Stimulated activated CD4-positive, alpha-beta T cell treated with anti-CD3 and anti-CD28 coated beads, Interleukin-1b, Interleukin-23, amount 100 ng/mL, for 48 hours (primary cell): Measurements from ENCODE around the gene SLC18A3.
A peak's percentile ranks its signal among the peaks of the same experiment; 100 is the strongest.

Source experiments
- DNase-seq: peaks from one replicate; pipeline ENCODE4 v3.0.0-alpha.2; 2020

SLC18A3 gene

DNA sequence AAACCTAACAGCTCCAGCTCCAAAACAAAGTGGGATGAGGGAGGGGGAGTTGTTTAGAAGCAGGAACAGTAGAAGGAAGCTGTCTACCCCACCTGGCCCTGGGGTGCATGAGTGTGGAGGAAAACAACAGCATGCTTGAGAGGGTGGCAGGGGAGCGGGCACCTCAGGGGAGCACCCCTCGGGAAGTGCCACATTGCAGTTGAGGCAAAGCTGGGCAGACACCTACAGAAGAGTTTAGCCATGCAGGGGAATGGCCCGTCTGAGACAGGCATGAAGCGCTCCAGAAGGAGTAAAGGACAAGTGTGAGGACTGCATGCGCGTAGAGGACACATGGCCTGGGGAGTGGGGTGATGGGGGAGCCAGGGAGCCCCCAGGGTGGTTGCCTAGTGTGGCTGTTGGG lies 21.9 kb downstream of the SLC18A3 start:
- DNase-seq: no peak

DNA sequence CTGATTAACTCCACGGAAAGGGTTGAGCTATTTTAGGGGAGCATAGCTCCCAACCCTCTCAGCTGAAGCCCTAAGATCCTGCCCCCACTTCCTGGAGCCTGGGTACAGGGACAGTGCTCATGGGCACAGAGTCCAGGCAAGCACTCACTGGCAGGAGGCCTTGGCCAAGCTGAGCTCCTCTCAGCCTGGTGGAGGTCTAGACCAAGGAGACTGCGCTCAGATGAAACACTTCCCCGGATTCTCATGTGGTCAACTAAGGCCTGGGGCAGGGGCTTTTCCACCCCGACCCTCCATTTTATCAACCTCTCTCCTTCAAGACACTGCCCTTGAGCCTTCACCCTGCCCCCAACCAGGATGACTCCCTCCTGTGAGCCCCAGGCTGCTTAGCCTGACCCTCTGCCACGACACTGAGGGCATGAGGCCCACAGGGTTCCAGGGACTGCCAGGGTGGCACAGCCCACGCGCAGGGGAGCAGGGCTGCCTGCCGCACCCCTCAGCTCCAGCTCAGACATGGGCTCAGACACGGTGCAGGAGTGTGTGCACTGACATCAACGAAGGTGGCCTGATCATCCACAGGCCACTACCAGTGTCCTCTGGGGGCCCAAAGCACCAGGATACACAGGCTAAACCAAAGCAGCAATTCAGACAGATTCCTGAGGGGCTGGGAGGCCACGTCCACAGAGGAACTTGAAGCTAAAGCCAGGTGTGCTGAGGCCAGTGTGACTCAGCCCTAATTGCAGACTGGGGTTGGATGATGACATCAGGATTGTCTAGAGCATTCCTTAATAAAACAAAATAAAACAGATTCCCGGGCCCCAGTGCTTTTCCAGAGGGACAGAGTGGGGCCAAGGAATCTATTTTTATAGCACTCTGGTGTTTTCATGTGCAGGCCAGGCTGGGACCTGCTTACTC lies 22.6 kb downstream of the SLC18A3 start:
- DNase-seq: no peak

- no peak for DNase-seq
Measured at GRCh38 chr10:49633327-49634068, 23.4 kb downstream of the SLC18A3 start.

GRCh38 chr10:49634069-49634660 lies 24.1 kb downstream of the SLC18A3 start:
- no peak for DNase-seq

DNA sequence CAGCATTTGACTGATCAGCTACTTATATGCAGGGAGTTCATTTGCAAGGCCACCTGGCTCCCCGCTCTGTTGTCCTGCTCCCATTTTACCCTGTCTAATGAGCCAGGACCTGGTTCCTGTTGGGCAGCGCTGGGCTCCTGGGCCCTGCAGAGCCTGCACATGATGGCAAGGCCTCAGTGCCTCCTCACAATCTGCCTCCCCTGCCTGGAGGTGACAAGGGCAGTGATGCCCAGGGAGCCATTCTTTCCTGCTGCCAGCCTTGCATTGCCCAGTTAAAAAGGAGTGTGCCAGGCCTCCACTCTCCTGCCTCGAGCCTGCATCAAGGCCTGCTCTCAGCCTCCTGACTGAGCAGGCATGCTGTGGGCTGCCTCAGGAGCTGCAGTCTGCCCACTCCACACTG lies 32.2 kb downstream of the SLC18A3 start:
- no peak for DNase-seq

DNA sequence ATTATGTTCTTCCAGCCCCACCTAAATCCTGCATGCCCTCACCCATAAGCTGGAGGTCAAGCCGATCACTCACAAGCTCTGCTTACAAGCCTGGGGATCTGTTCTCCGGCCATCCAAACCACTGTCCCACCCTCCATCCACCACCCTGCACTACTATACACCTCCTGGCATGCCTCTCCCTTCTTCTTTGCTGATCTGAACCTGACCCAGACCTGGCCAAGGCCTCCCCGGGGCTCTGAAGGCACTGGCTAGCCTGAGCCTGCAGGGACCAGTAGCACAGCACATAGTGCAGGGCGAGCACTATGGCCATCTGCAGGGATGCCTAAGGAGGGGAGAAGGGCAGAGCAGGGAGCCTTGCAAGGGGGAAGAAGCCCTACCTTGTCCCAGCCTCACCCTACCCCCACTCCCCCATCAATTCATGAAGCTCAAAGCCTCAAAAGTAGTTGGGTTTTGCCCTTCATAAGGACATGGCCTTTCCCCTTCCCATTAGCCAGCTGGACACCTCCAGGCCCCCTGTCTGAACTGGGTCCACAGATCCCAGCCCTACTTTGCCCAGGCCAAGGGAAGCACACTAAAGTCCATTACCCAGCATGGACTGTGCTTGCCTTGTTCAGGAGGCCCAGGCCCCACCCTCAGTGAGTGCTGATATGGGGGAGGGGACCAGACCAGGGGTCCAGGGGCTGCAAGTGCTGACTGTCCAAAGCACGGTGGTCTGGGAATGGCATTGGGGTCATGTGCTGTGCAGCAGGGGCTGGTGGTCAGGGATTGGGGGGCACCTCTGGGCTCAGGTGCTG lies 33.3 kb downstream of the SLC18A3 start:
- no peak for DNase-seq

- no peak for DNase-seq
Measured at GRCh38 chr10:49644035-49644646, 34.0 kb downstream of the SLC18A3 start.

DNA sequence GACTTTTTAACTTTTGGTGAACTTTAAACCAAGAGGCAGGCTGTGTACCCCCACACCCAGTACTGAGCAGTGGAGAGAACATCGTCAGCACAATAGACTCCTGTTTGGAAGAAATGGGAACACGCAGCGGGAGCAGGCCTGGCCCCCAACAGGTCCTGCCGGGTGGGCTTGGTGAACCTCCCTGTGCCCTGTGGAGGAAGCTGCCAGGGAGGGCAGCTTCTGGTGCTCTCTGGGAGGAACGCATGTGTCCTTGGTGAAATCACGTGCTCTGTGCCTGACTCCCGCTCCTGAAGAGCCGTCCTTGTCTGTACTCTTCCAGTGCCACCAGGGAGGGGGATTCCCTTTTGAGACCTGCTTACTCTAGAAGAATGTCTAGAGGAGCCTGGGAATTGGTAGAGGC lies 35.3 kb downstream of the SLC18A3 start:
- no peak for DNase-seq

DNA sequence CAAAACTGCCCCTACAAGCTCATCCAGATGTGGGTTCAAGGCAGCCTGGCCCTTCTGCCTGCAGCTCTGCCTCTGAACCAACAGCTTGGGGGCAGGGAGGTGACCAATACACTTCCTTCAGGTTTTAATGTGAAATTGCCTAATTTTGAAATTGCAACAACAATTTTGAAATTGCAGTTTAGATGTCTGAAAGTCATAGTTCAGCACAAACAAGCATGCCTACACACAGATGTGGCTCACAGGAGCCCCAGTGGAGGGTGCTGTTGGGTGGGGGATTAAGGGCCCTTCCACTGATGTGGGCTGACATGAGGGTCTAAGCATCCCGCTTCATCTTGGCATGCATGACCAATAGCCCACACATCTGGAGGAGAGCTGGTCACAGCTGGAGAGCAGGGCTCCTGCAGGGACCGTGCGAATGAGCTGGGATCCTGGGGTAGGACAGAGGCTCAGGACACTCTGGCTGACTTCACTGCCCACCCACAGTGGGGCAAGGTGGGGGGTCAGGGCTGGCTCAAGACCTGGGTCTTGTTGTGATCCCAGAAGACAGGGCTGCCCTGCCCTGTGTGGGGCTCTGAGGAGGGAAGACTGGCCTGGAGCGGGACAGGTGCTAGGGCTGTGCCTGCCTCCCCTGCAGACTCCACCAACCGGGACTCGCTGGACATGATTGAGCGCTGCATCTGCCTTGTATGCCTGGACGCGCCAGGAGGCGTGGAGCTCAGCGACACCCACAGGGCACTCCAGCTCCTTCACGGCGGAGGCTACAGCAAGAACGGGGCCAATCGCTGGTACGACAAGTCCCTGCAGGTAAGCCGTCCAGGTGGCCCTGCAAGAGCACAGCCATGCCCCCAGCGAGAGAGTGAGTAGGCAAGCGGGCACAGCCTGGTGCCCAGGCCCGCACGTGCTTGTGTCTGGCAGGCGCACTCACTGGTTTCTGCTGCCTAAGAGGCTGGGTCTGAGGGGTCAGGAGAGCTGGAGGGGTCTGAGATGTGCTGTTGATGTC lies 36.1 kb downstream of the SLC18A3 start:
- DNase-seq: no peak

GRCh38 chr10:49647554-49647953 lies 37.4 kb downstream of the SLC18A3 start:
- DNase-seq: no peak

GRCh38 chr10:49647985-49648795 lies 38.1 kb downstream of the SLC18A3 start:
- DNase-seq: no peak

DNA sequence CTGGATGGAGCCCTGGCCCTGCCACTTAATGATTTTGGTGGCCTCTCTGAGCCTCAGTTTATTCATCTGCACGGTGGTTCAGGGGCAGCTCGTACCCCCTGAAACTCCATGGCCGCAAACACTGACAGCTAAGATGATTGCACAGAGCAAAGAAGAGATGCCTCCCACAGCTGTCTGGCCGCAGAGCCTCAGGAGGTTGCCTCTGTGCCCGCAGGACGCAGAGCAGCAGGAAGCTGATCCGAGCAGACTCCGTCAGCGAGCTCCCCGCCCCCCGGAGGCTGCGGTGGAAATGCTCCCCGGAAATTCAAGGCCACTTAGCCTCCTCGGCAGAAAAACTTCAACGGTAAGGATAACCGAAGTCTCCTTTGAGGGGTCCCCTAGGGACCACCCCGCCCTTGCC lies 39.2 kb downstream of the SLC18A3 start:
- DNase-seq: peak; percentile 4

GRCh38 chr10:49649936-49650723 lies 40.0 kb downstream of the SLC18A3 start:
- no peak for DNase-seq

DNA sequence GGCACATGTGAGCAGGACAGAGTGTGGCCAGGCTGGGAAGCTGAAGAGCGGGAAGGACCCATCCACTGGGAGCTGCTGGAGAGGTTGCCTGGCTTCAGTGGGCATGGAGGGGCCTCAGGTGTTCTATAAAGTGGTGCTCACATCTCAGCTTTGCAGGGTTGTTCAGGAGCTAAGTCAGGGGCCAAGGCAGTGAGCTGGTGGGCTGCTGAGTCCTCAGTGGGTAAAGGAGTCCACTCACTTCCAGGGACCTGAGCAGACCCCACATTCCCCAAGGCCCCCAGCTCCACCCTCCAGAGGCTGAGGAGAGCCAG lies 40.6 kb downstream of the SLC18A3 start:
- no peak for DNase-seq

DNA sequence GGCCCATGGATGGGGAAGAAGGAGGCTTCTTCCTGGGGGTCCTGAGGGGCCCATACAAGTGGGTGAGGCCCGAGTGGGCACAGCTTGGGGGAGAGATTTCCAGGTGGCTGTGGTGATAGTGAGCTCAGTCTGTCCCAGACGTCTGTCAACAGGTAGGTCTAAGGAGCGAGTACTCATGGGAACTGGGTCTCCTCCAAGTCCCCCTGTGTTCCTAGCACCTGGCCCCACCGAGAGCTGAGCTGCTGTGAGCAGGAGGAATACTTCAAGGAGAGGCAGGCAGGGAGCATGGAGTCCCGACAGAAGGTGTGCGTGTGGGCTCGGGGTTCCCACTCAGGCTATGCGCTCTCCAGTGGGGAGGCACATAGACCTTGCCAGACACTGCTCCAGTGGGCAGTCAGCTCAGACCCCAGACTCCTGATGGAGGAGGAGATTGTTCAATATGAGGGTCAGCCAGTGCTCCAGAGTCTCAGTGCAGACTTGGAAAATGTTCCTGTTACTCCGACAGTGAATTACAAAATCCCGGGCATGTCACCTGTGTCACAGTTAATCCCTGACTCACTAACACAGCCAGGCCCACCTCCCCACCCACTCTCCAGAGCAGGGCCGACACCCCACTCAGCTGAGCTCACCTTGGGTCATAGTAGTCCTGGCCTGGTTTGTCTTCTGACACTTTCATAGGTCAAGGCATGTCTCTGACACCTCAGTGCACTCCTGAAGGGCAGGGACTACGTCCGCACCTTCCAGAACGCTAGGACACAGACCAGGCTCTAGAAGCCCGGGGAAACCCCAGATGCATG lies 41.1 kb downstream of the SLC18A3 start:
- DNase-seq: no peak

GRCh38 chr10:49651917-49652316 lies 41.8 kb downstream of the SLC18A3 start:
- no peak for DNase-seq

- no peak for DNase-seq
Measured at GRCh38 chr10:49652421-49653272, 42.5 kb downstream of the SLC18A3 start.
